HL-60 (cell line): Measurements from ENCODE around the gene EIF4G3.
"Not testable (repeated sequence)": the region's sequence is repeated elsewhere in the genome, so short reads cannot be mapped to it uniquely, and the experiment has no call there.

Experiments used
- DNase-seq, 2 experiments: peaks; one replicate each; pipeline ENCODE4 v3.0.0-alpha.2; 2010 to 2020; ENCODE audit warnings: low read depth in 1 of 2, low spot score in 1 of 2
- H3K27ac ChIP-seq: fragments of 250-450 bp; sonication (Bioruptor Pico); replicated peaks from 2 replicates; pipeline ENCODE4 v1.5.1; 2020; ENCODE audit warnings: mild to moderate bottlenecking, moderate library complexity
- H3K27me3 ChIP-seq: fragments of 250-450 bp; sonication (Bioruptor Pico); 2 replicates; pipeline ENCODE4 v1.5.1; 2021; ENCODE audit warnings: mild to moderate bottlenecking, moderate library complexity; ENCODE audit not compliant: insufficient read depth, poor library complexity, severe bottlenecking
- H3K4me3 ChIP-seq: replicated peaks from 2 replicates; pipeline ENCODE4 v1.5.1; 2011; ENCODE audit warnings: mild to moderate bottlenecking, control low read depth, low read length; ENCODE audit not compliant: insufficient read depth
- GABPA ChIP-seq: IDR thresholded peaks from 2 replicates; pipeline ENCODE4 v1.6.1; 2012; ENCODE audit warnings: low read depth
- POLR2AphosphoS5 ChIP-seq: IDR thresholded peaks from 2 replicates; pipeline ENCODE4 v1.6.1; 2012; ENCODE audit warnings: low read depth
- SPI1 ChIP-seq: IDR thresholded peaks from 2 replicates; pipeline ENCODE4 v1.6.1; 2012; ENCODE audit warnings: low read depth, mild to moderate bottlenecking, borderline replicate concordance
- TF ChIP-seq, protein P1 (sequence below): IDR thresholded peaks from one replicate; pipeline ENCODE4 v1.5.1; 2011; ENCODE audit warnings: low read length, control low read depth, inconsistent platforms; ENCODE audit not compliant: insufficient read depth
- TF ChIP-seq, protein P2 (sequence below): IDR thresholded peaks from 2 replicates; pipeline ENCODE4 v1.6.1; 2012; ENCODE audit warnings: low read depth; ENCODE audit not compliant: insufficient replicate concordance

EIF4G3 gene

DNA sequence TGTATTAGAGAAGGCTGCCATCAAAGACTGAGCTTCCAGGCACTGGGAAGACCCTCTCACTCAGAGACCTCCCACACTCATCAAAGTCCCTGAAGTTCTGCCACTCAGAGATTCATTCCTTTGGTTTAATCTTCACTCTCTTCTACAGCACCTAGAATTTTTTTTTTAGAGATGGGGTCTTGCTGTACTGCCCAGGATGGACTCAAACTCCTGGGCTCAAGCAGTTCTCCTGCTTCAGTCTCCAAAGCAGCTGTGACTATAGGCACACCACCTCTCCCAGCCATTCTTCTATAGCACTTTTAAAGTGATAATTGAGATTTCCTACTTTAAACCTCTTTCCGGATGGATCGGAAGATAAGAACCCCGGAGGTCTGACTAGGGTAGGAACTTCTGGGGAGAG, 385.9 kb downstream of the EIF4G3 start:
- no peaks in the 10 kb centered on the region for H3K27me3 ChIP-seq
- H3K27ac ChIP-seq = no peak overlapping the region
- DNase-seq = no peak
- TF ChIP-seq, protein P1, sequence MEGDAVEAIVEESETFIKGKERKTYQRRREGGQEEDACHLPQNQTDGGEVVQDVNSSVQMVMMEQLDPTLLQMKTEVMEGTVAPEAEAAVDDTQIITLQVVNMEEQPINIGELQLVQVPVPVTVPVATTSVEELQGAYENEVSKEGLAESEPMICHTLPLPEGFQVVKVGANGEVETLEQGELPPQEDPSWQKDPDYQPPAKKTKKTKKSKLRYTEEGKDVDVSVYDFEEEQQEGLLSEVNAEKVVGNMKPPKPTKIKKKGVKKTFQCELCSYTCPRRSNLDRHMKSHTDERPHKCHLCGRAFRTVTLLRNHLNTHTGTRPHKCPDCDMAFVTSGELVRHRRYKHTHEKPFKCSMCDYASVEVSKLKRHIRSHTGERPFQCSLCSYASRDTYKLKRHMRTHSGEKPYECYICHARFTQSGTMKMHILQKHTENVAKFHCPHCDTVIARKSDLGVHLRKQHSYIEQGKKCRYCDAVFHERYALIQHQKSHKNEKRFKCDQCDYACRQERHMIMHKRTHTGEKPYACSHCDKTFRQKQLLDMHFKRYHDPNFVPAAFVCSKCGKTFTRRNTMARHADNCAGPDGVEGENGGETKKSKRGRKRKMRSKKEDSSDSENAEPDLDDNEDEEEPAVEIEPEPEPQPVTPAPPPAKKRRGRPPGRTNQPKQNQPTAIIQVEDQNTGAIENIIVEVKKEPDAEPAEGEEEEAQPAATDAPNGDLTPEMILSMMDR = no peak
- TF ChIP-seq SPI1 = no peak
- no peak for TF ChIP-seq POLR2AphosphoS5
- TF ChIP-seq, protein P2, sequence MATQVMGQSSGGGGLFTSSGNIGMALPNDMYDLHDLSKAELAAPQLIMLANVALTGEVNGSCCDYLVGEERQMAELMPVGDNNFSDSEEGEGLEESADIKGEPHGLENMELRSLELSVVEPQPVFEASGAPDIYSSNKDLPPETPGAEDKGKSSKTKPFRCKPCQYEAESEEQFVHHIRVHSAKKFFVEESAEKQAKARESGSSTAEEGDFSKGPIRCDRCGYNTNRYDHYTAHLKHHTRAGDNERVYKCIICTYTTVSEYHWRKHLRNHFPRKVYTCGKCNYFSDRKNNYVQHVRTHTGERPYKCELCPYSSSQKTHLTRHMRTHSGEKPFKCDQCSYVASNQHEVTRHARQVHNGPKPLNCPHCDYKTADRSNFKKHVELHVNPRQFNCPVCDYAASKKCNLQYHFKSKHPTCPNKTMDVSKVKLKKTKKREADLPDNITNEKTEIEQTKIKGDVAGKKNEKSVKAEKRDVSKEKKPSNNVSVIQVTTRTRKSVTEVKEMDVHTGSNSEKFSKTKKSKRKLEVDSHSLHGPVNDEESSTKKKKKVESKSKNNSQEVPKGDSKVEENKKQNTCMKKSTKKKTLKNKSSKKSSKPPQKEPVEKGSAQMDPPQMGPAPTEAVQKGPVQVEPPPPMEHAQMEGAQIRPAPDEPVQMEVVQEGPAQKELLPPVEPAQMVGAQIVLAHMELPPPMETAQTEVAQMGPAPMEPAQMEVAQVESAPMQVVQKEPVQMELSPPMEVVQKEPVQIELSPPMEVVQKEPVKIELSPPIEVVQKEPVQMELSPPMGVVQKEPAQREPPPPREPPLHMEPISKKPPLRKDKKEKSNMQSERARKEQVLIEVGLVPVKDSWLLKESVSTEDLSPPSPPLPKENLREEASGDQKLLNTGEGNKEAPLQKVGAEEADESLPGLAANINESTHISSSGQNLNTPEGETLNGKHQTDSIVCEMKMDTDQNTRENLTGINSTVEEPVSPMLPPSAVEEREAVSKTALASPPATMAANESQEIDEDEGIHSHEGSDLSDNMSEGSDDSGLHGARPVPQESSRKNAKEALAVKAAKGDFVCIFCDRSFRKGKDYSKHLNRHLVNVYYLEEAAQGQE = no peak
- TF ChIP-seq GABPA = no peak
- H3K4me3 ChIP-seq = no peak overlapping the region

DNA sequence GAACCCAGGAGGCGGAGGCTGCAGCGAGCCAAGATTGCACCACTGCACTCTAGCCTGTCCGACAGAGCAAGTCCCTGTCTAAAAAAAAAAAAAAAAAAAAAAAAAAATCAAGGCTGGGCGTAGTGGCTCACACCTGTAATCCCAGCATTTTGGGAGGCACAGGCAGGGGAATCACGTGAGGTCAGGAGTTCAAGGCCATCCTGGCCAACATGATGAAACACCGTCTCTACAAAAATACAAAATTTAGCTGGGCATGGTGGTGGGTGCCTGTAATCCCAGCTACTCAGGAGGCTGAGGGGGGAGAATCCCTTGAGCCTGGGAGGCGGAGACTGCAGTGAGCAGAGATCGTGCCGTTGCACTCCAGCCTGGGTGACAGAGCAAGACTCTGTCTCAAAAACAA, 387.1 kb downstream of the EIF4G3 start:
- H3K27ac ChIP-seq, H3K4me3 ChIP-seq, DNase-seq, H3K27me3 ChIP-seq: not testable (repeated sequence)

DNA sequence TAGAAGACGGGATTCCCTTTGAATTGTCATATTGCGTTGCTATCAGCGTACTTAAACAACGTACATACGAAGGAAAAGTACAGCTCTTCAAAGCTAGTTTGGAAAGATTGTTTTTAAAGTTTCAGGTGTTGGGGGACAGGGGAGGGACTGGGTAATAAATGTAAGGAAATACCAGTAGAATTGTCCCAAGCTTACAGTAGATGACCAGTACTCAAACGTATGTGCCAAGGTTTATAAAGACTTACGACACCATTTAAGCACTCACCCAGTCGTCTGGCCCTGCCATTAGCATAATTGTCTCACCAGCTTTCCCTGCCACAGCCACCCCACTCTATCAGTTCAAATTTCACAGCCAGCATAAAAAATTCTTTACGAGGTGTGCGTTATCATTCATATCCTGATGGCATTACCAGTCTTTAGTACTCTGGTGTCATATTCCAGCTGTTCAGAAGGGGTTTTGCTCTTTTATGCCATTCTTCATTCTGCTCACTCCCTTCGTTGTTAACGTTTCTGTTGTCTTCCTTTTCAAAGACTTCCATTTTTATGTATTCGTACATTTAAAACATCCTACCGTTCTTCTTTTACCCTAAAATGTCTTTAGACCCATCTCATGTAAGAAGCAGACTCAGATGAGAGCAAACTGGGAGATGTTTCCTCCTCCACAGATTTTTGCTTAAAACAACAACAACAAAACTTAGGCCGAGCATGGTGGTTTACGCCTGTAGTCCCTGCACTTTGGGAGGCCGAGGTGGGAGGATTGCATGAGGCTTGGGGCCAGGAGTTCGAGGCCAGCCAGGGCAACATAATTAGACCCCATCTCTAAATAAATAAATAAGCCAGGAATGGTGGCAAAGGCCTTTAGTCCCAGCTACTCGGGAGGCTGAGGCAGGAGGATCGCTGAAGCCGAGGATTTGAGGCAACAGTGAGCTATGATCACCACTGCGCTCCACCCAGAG, 388.6 kb downstream of the EIF4G3 start:
- TF ChIP-seq, protein P2 = no peak
- TF ChIP-seq POLR2AphosphoS5 (no peak), GABPA (no peak), SPI1 (no peak)
- TF ChIP-seq, protein P1 = no peak
- peak overlapping the region; percentile 87 for H3K27ac ChIP-seq
- DNase-seq = peak in 1 of 2 experiments; percentile 26
- peak overlapping the region; percentile 39 for H3K4me3 ChIP-seq
- H3K27me3 ChIP-seq = no peaks in the 10 kb centered on the region

DNA sequence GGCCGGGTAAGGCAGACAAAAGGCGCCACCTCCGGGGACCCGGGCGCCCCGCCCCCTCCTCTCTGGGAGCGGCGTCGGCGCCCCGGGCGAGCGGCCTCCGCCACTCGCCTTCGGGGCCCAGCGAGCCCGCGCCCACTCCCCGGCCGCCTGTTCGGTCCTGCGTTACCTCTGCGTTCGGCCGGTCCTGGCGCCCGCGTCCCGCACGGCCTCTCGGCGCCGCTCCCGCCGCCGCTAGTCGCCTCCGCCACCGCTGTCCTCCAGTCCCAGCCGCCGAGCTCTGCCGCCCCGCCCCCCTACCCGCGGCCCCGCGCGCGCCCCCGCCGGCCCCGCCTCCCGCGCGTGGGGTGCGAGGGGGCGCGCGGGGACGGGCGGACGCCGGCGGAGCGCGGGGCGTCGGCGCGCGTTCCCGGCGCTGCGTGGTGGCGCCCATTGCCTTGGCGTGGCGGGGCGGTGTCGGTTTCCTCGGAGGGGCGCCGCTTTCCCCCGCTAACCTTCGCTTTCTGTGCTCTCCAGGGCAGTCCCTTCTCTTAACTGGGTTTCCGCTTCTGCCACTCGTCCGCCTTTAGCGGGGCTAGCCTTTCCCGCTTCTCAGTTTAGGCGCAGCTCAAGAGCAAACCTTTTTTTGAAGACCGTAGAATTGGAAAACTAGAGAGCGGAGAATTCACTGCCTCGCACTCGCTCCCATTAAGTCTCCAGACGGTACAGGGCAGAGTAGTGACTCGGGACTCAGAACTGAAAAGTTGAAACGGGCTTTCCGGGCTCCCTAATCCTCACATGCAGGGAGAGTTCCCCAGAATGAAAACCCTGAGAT, 389.5 kb downstream of the EIF4G3 start, which contains the start of gene HP1BP3:
TSS of gene HP1BP3 (minus strand) at position 279 of the 811 bp plus-strand sequence. CDS start 6,867 bp downstream, outside the sequence.
- Histone ChIP-seq H3K27me3 (no peaks in the 10 kb centered on the region), H3K27ac (peak within 1 kb of the TSS; percentile 87), H3K4me3 (peak within 1 kb of the TSS; percentile 93)
- DNase-seq = peak in 1 of 2 experiments; percentile 68
- TF ChIP-seq POLR2AphosphoS5 = peak; percentile 70; the same call in 1 of the 2 replicates
- TF ChIP-seq, protein P2 = peak; percentile 44
- TF ChIP-seq, protein P1 = no peak
- TF ChIP-seq SPI1 = no peak
